ENCODE data around the gene LSM3. TPM values are rescaled to one million over a fixed set of nuclear protein-coding genes. Genes with fewer than 3 reads are reported as not detected.

Gene LSM3
- total RNA-seq, 5 donors from 2014 or later (not counting 1 experiment from before 2014, with no cell fraction given), result 6.7 to 8.4 (median 7.3) TPM

DNA sequence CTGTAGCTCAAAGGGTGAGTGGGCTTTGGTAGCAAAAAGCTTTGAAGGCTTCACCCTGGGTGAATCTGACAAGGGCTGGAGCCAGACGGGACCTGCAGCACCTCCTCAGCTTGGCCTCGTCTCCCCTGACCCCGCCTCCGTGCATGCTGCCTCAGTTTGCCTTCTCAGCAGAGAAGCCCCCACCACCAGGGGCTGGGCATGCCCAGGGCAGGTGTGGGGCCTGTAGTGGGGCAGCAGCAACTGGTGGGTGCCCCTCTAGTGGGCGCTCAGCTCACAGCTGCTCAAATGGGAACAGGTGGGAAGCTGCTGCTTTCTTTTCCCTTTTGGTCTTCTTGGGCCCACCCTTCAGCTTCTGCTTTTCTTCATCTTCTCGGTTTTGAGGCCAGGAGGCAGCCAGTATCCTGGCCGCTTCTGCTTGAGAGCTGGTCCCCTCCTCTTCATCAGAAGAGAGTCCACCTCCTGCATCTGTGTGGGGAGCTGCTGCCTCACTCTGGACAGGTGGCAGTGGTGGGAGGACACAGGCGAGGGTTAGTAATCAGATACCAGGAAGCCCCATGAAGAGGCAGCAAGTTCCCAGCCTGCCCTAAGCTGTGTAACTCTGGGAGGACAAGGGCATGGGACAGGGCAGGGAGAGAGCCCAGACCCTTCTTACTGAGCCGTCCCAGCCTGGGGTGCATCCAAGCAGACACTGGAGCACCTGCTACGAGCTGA lies 32.8 kb upstream of the LSM3 start:
- DNase-seq, result peak in 1 of 35 experiments; percentile 14
- no peaks in the 10 kb centered on the region for H3K27me3 ChIP-seq (replicated peaks in 1 of 2; ENCODE audit: control insufficient read depth in 2 of 2, extremely low read depth in 1 of 2, insufficient read depth in 2 of 2, low read length in 1 of 2)
- ChIA-PET POLR2A (interaction anchor here (0.6 to 6.6 kb wide), 11 partner anchors 16 to 1062 kb away, joined by 3 to 78 read pairs (median 4); partner anchors contain the start of genes LSM3 (in 2 of the 2), CHCHD4 (in 1 of the 2), TMEM43 (in 1 of the 2) and XPC (in 1 of the 2)), CTCF (interaction anchor here in 1 of 2 donors (0.9 to 2.3 kb wide), 4 partner anchors 21 to 33 kb away, joined by 3 to 10 read pairs (median 4); partner anchors contain the start of genes CHCHD4, LSM3, TMEM43 and XPC)
- no peaks in the 10 kb centered on the region for H3K27me3 Mint-ChIP-seq
- peak overlapping the region; percentile 99 for H3K27ac ChIP-seq (ENCODE audit: low read length)
- H3K36me3 Mint-ChIP-seq, result peaks cover 43% of the 10 kb centered on the region
- no peaks in the 10 kb centered on the region for H3K9me3 Mint-ChIP-seq
- 95% methylated on average over 5 of the region's 10 CpGs for WGBS (ENCODE audit: insufficient coverage)
- peaks cover 48 to 61% (median 56%) of the 10 kb centered on the region in 3 donors for H3K4me1 Mint-ChIP-seq
- H3K27ac Mint-ChIP-seq, result peak overlapping the region; percentile 98 to 100
- no peak for ATAC-seq (replicated peaks in 1 of 4)
- H3K4me3 Mint-ChIP-seq, result peak overlapping the region in 1 of 3 donors; percentile 12
- no peak overlapping the region for H3K4me3 ChIP-seq (ENCODE audit: control insufficient read depth in 1 of 2, extremely low read depth in 1 of 2, low read length in 1 of 2)
- peaks cover 12 to 54% of the 10 kb centered on the region in 2 donors for H3K36me3 ChIP-seq (ENCODE audit: control insufficient read depth in 2 of 2, extremely low read depth in 1 of 2, insufficient read depth in 1 of 2, low read length in 1 of 2)
- no peaks in the 10 kb centered on the region for H3K9me3 ChIP-seq
- peaks cover 22 to 50% of the 10 kb centered on the region in 2 experiments for H3K4me1 ChIP-seq (ENCODE audit: control insufficient read depth in 1 of 2, extremely low read depth in 1 of 2, insufficient read depth in 2 of 2, low read length in 2 of 2)

DNA sequence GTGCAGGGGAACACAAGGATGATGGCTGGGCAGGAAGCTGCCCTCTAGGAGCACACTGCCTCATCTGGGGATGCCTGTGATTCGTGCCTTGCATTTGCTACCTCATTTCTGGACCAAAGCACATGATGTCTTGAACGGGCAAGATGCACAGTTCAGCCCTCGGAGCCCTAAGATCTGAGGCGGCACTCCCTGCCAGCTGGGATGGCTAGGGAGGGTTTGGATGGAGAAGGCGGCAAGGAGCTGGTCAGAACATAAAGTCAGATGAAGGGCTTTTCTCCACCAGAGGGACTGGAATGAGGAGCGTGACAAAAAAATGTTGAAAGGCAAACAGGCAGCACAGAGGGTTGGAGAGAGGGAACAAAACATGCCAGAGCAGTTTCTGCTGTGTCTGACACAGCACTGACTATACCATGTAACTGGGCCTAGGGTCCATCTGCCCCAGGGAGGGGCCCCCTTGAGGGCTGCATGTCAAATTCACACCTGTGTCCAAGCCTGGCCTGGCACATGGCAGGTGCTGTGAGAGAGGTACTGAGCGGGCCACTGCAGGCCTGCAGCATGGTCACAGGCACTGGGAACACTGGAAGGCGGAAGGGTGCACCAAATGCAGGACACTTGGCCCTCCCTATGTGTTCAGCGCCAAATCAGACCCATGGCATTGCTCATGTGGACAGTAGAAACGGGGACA lies 32.1 kb upstream of the LSM3 start:
- ChIA-PET CTCF (interaction anchor here in 1 of 2 donors (1.2 kb wide), 1 partner anchor 32 kb away, joined by 3 read pairs; the partner anchor contains the start of genes LSM3 and XPC), POLR2A (interaction anchor here (1.0 to 6.6 kb wide), 4 partner anchors 15 to 32 kb away, joined by 3 to 78 read pairs (median 32); partner anchors contain the start of genes CHCHD4 (in 1 of the 2), LSM3 (in 1 of the 2), TMEM43 (in 1 of the 2) and XPC (in 1 of the 2))
- Histone ChIP-seq H3K27ac (ENCODE audit: low read length) (peak overlapping the region; percentile 99), H3K27me3 (replicated peaks in 1 of 2; ENCODE audit: control insufficient read depth in 2 of 2, extremely low read depth in 1 of 2, insufficient read depth in 2 of 2, low read length in 1 of 2) (no peaks in the 10 kb centered on the region), H3K4me1 (ENCODE audit: control insufficient read depth in 1 of 2, extremely low read depth in 1 of 2, insufficient read depth in 2 of 2, low read length in 2 of 2) (peaks cover 20 to 43% of the 10 kb centered on the region in 2 experiments), H3K4me3 (ENCODE audit: control insufficient read depth in 1 of 2, extremely low read depth in 1 of 2, low read length in 1 of 2) (no peak overlapping the region), H3K36me3 (ENCODE audit: control insufficient read depth in 2 of 2, extremely low read depth in 1 of 2, insufficient read depth in 1 of 2, low read length in 1 of 2) (peaks cover 9 to 55% of the 10 kb centered on the region in 2 donors), H3K9me3 (no peaks in the 10 kb centered on the region)
- Mint-ChIP-seq H3K4me3 (no peak overlapping the region), H3K27ac (peak overlapping the region; percentile 98 to 100), H3K36me3 (peaks cover 46% of the 10 kb centered on the region), H3K9me3 (no peaks in the 10 kb centered on the region), H3K27me3 (no peaks in the 10 kb centered on the region), H3K4me1 (peaks cover 44 to 54% (median 49%) of the 10 kb centered on the region in 3 donors)
- 93% methylated on average over 10 of the region's 10 CpGs for WGBS (ENCODE audit: insufficient coverage)
- no peak for ATAC-seq (replicated peaks in 1 of 4)
- peak in 1 of 35 experiments; percentile 11 for DNase-seq

DNA sequence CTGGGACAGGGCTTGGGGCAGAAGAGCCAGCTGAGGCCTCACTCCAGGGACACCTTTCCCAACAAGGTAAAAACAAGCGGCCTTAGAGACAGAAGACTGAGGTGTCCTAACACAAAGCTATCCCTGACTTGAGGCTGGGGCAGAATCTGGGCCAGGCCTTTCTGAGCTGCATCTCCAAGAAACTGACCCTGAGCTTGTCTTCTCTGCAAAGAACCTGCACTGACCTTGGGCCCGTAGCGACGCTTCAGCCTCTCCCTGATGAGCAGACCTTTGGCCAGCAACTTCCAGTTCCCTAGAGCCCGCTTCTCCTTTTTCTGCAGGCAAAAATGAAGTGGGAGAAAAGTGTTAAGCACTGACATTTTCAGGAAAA lies 31.6 kb upstream of the LSM3 start:
- Mint-ChIP-seq H3K36me3 (peaks cover 40% of the 10 kb centered on the region), H3K4me1 (peaks cover 38 to 49% (median 43%) of the 10 kb centered on the region in 3 donors), H3K9me3 (no peaks in the 10 kb centered on the region), H3K27me3 (no peaks in the 10 kb centered on the region), H3K4me3 (no peak overlapping the region), H3K27ac (peak overlapping the region; percentile 98 to 100)
- H3K27ac ChIP-seq (ENCODE audit: low read length), result peak overlapping the region; percentile 99
- H3K4me3 ChIP-seq (ENCODE audit: control insufficient read depth in 1 of 2, extremely low read depth in 1 of 2, low read length in 1 of 2), result no peak overlapping the region
- DNase-seq (no peak), ATAC-seq (replicated peaks in 1 of 4) (no peak)
- H3K4me1 ChIP-seq (ENCODE audit: control insufficient read depth in 1 of 2, extremely low read depth in 1 of 2, insufficient read depth in 2 of 2, low read length in 2 of 2), result peaks cover 19 to 38% of the 10 kb centered on the region in 2 experiments
- H3K27me3 ChIP-seq (replicated peaks in 1 of 2; ENCODE audit: control insufficient read depth in 2 of 2, extremely low read depth in 1 of 2, insufficient read depth in 2 of 2, low read length in 1 of 2), result no peaks in the 10 kb centered on the region
- no peaks in the 10 kb centered on the region for H3K9me3 ChIP-seq
- ChIA-PET POLR2A (interaction anchor here in 1 of 2 donors (1.2 to 6.6 kb wide), 3 partner anchors 22 to 31 kb away, joined by 3 to 78 read pairs (median 60); partner anchors contain the start of genes CHCHD4, LSM3, TMEM43 and XPC), CTCF (interaction anchor here in 1 of 2 donors (1.2 kb wide), 1 partner anchor 31 kb away, joined by 3 read pairs; the partner anchor contains the start of genes LSM3 and XPC)
- peaks cover 9 to 54% of the 10 kb centered on the region in 2 donors for H3K36me3 ChIP-seq (ENCODE audit: control insufficient read depth in 2 of 2, extremely low read depth in 1 of 2, insufficient read depth in 1 of 2, low read length in 1 of 2)
- 100% methylated on average over 3 of the region's 5 CpGs for WGBS (ENCODE audit: insufficient coverage)

DNA sequence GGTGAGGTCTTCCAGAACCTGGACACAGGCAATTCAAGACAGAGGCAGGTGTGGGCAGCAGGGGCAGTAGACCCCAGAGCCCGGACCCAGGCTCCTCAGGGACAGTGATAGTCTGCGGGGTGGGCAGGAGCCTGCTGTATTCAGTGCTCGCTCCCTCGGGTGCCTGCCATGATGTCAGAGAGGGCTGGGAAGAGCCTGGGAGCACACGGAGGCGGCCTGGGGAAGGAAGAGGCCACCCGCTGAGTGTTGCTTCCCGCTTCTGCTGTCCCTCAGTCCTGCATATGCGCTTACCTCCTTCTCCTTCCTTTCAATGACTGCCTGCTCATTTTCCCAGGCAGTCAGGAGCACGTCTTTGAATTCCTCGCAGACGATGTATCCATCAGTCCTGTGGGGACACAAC lies 31.0 kb upstream of the LSM3 start:
- WGBS (ENCODE audit: insufficient coverage), result 98% methylated on average over 8 of the region's 12 CpGs
- ChIA-PET CTCF (no interaction called here), POLR2A (no interaction called here)
- no peaks in the 10 kb centered on the region for H3K27me3 Mint-ChIP-seq
- H3K4me1 Mint-ChIP-seq, result peaks cover 33 to 45% (median 38%) of the 10 kb centered on the region in 3 donors
- Histone ChIP-seq H3K27me3 (replicated peaks in 1 of 2; ENCODE audit: control insufficient read depth in 2 of 2, extremely low read depth in 1 of 2, insufficient read depth in 2 of 2, low read length in 1 of 2) (no peaks in the 10 kb centered on the region), H3K4me3 (ENCODE audit: control insufficient read depth in 1 of 2, extremely low read depth in 1 of 2, low read length in 1 of 2) (no peak overlapping the region), H3K9me3 (no peaks in the 10 kb centered on the region), H3K27ac (ENCODE audit: low read length) (no peak overlapping the region), H3K36me3 (ENCODE audit: control insufficient read depth in 2 of 2, extremely low read depth in 1 of 2, insufficient read depth in 1 of 2, low read length in 1 of 2) (peaks cover 9 to 60% of the 10 kb centered on the region in 2 donors), H3K4me1 (ENCODE audit: control insufficient read depth in 1 of 2, extremely low read depth in 1 of 2, insufficient read depth in 2 of 2, low read length in 2 of 2) (peaks cover 17 to 34% of the 10 kb centered on the region in 2 experiments)
- DNase-seq (peak in 1 of 35 experiments; percentile 7), ATAC-seq (replicated peaks in 1 of 4) (no peak)
- H3K9me3 Mint-ChIP-seq, result no peaks in the 10 kb centered on the region
- H3K4me3 Mint-ChIP-seq, result no peak overlapping the region
- peaks cover 41% of the 10 kb centered on the region for H3K36me3 Mint-ChIP-seq
- peak overlapping the region; percentile 98 to 100 for H3K27ac Mint-ChIP-seq

DNA sequence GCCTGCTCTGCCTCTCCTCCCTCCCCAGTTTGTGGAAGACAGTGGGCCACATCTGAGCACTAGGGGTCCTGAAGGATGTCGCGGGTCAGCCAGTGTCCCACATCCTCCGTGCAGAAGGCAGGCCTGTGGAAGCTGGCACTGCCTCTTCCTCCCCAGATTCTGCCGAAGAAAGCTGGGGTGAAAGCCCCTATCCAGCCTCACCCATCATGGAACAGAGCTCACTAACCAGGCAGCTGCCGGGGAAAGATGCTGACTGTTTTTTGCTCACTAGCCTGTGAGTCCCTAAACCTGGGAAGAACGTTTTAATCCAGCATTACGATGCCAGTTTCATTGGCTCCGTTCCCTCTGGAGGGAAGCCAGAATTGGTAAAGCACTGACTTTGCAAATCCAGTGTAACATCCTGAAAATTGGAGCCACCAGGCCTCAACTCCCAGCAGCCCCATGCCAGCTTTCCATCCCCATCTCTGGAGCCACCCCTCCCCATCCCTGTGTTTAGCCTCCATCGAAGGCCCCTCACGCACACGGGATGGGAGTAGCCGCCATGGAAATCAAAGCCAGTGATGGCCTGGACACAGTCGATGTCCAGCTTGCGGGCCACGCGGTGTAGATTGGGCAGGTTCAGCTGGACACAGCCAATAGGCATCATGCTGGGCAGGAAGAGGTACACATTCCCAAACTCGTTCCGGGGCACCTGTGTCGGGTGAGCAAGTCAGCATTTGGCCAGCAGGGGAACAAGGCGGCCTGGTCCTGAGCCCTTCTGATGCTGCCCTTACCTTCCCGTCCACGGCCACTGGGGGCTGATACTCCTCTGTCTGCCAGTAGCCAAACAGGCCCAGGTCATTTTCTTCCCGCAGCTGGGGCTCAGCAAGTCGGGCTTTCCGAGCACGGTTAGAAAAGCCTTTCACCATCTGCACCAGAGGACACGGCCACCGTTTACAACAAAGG lies 30.3 kb upstream of the LSM3 start:
- peaks cover 9 to 63% of the 10 kb centered on the region in 2 donors for H3K36me3 ChIP-seq (ENCODE audit: control insufficient read depth in 2 of 2, extremely low read depth in 1 of 2, insufficient read depth in 1 of 2, low read length in 1 of 2)
- no peak overlapping the region for H3K4me3 ChIP-seq (ENCODE audit: control insufficient read depth in 1 of 2, extremely low read depth in 1 of 2, low read length in 1 of 2)
- DNase-seq (peak in 1 of 35 experiments; percentile 12), ATAC-seq (replicated peaks in 1 of 4) (no peak)
- H3K27ac ChIP-seq (ENCODE audit: low read length), result no peak overlapping the region
- 93% methylated on average over 25 of the region's 28 CpGs for WGBS (ENCODE audit: insufficient coverage)
- ChIA-PET POLR2A (interaction anchor here in 1 of 2 donors (1.0 kb wide), 1 partner anchor 10 kb away, joined by 3 read pairs; no protein-coding TSS in a partner anchor), CTCF (no interaction called here)
- H3K4me3 Mint-ChIP-seq, result no peak overlapping the region
- H3K4me1 ChIP-seq (ENCODE audit: control insufficient read depth in 1 of 2, extremely low read depth in 1 of 2, insufficient read depth in 2 of 2, low read length in 2 of 2), result peaks cover 13 to 27% of the 10 kb centered on the region in 2 experiments
- no peaks in the 10 kb centered on the region for H3K9me3 Mint-ChIP-seq
- H3K36me3 Mint-ChIP-seq, result peaks cover 45% of the 10 kb centered on the region
- H3K4me1 Mint-ChIP-seq, result peaks cover 26 to 38% (median 31%) of the 10 kb centered on the region in 3 donors
- H3K9me3 ChIP-seq, result no peaks in the 10 kb centered on the region
- H3K27me3 Mint-ChIP-seq, result no peaks in the 10 kb centered on the region
- peak overlapping the region; percentile 55 to 100 for H3K27ac Mint-ChIP-seq
- H3K27me3 ChIP-seq (replicated peaks in 1 of 2; ENCODE audit: control insufficient read depth in 2 of 2, extremely low read depth in 1 of 2, insufficient read depth in 2 of 2, low read length in 1 of 2), result no peaks in the 10 kb centered on the region
